HL-60 (cell line): ENCODE results near the gene NCK2.

Experiments
- GABPA ChIP-seq: IDR thresholded peaks from 2 replicates; pipeline ENCODE4 v1.6.1; 2012; ENCODE audit warnings: low read depth
- POLR2AphosphoS5 ChIP-seq: IDR thresholded peaks from 2 replicates; pipeline ENCODE4 v1.6.1; 2012; ENCODE audit warnings: low read depth
- SPI1 ChIP-seq: IDR thresholded peaks from 2 replicates; pipeline ENCODE4 v1.6.1; 2012; ENCODE audit warnings: low read depth, mild to moderate bottlenecking, borderline replicate concordance
- TF ChIP-seq, protein P1 (sequence below): IDR thresholded peaks from one replicate; pipeline ENCODE4 v1.5.1; 2011; ENCODE audit warnings: low read length, control low read depth, inconsistent platforms; ENCODE audit not compliant: insufficient read depth
- TF ChIP-seq, protein P2 (sequence below): IDR thresholded peaks from 2 replicates; pipeline ENCODE4 v1.6.1; 2012; ENCODE audit warnings: low read depth; ENCODE audit not compliant: insufficient replicate concordance

DNA sequence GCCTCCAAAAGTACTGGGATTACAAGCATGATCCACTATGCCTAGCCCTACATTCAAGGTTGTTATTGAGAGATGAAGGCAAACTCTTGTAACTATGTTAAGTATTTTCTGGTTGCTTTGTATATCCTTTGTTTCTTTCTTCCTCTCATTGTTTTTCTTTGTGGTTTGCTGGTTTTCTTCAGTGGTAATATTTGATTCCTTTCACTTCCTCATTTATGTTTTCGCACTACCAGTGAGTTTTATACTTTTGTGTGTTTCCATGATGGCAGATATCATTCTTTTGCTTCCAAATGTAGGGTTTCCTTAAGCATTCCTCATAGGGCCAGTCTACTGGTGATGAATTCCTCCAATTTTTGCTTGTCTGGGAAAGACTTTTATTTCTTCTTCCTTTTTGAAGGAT lies 90.2 kb downstream of the NCK2 start:
- TF ChIP-seq, protein P1, sequence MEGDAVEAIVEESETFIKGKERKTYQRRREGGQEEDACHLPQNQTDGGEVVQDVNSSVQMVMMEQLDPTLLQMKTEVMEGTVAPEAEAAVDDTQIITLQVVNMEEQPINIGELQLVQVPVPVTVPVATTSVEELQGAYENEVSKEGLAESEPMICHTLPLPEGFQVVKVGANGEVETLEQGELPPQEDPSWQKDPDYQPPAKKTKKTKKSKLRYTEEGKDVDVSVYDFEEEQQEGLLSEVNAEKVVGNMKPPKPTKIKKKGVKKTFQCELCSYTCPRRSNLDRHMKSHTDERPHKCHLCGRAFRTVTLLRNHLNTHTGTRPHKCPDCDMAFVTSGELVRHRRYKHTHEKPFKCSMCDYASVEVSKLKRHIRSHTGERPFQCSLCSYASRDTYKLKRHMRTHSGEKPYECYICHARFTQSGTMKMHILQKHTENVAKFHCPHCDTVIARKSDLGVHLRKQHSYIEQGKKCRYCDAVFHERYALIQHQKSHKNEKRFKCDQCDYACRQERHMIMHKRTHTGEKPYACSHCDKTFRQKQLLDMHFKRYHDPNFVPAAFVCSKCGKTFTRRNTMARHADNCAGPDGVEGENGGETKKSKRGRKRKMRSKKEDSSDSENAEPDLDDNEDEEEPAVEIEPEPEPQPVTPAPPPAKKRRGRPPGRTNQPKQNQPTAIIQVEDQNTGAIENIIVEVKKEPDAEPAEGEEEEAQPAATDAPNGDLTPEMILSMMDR = no peak
- TF ChIP-seq, protein P2, sequence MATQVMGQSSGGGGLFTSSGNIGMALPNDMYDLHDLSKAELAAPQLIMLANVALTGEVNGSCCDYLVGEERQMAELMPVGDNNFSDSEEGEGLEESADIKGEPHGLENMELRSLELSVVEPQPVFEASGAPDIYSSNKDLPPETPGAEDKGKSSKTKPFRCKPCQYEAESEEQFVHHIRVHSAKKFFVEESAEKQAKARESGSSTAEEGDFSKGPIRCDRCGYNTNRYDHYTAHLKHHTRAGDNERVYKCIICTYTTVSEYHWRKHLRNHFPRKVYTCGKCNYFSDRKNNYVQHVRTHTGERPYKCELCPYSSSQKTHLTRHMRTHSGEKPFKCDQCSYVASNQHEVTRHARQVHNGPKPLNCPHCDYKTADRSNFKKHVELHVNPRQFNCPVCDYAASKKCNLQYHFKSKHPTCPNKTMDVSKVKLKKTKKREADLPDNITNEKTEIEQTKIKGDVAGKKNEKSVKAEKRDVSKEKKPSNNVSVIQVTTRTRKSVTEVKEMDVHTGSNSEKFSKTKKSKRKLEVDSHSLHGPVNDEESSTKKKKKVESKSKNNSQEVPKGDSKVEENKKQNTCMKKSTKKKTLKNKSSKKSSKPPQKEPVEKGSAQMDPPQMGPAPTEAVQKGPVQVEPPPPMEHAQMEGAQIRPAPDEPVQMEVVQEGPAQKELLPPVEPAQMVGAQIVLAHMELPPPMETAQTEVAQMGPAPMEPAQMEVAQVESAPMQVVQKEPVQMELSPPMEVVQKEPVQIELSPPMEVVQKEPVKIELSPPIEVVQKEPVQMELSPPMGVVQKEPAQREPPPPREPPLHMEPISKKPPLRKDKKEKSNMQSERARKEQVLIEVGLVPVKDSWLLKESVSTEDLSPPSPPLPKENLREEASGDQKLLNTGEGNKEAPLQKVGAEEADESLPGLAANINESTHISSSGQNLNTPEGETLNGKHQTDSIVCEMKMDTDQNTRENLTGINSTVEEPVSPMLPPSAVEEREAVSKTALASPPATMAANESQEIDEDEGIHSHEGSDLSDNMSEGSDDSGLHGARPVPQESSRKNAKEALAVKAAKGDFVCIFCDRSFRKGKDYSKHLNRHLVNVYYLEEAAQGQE = no peak
- TF ChIP-seq GABPA (no peak), SPI1 (peak; percentile 97), POLR2AphosphoS5 (no peak)
